Measurements from ENCODE around the gene COL6A5.

COL6A5 gene

DNA sequence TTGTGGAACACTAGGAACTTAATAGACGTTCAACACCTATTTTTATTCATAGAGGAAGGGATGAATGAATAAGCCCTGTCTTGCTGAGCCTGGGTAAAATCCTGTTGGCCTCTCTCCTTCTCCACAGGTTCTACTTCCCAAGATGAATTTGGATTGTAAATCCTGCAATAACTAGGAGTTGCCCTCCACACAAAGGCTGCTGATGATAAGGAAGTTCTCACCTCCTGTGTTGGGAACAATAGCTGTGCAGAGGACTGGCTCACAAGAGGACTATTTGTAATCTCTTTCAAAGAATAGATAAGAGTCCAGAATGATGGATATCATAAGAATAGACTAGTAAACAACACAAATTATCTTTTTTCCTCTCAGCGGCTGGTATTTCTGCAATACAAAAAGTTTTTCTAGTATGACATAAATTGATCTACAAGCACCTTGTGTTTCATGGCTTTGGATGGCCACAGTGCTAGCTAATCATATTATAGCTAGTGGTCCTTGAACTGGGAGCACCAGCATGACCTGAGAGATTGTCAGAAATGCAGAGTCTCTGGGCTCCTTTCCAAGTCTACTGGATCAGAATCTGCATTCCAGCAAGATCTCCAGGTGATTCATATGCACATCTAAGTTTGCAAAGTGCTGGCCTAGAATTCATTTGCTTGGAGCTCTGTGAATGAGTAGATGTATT is 143.4 kb downstream of the COL6A5 start:
- FAIRE-seq: no peak
- no peak for DNase-seq (ENCODE audit: insufficient read length, low spot score)
- TF ChIP-seq, protein P1, sequence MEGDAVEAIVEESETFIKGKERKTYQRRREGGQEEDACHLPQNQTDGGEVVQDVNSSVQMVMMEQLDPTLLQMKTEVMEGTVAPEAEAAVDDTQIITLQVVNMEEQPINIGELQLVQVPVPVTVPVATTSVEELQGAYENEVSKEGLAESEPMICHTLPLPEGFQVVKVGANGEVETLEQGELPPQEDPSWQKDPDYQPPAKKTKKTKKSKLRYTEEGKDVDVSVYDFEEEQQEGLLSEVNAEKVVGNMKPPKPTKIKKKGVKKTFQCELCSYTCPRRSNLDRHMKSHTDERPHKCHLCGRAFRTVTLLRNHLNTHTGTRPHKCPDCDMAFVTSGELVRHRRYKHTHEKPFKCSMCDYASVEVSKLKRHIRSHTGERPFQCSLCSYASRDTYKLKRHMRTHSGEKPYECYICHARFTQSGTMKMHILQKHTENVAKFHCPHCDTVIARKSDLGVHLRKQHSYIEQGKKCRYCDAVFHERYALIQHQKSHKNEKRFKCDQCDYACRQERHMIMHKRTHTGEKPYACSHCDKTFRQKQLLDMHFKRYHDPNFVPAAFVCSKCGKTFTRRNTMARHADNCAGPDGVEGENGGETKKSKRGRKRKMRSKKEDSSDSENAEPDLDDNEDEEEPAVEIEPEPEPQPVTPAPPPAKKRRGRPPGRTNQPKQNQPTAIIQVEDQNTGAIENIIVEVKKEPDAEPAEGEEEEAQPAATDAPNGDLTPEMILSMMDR (IDR thresholded peaks at IDR 0.05; ENCODE audit: insufficient read depth, missing control alignments): no peak

DNA sequence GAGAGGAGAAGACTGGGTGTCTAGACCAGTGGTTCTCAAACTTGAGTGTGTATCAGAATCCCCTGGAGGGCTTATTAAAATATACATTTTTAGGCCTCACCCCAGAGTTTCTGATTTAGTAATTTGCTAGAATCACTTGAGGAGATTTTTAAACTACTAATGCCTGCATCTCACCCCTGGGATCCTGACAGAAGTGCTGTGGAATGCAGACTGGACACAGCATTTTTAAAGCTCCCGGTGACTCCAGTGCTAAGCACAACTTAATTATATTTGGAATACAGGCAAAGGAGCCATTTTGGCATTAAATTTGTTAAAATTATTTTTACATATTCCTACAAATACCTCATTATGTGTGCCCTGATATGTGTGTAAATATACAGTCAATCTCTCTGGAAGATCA is 144.8 kb downstream of the COL6A5 start:
- DNase-seq (ENCODE audit: insufficient read length, low spot score): no peak
- FAIRE-seq: no peak
- TF ChIP-seq, protein P1 (IDR thresholded peaks at IDR 0.05; ENCODE audit: insufficient read depth, missing control alignments): no peak

DNA sequence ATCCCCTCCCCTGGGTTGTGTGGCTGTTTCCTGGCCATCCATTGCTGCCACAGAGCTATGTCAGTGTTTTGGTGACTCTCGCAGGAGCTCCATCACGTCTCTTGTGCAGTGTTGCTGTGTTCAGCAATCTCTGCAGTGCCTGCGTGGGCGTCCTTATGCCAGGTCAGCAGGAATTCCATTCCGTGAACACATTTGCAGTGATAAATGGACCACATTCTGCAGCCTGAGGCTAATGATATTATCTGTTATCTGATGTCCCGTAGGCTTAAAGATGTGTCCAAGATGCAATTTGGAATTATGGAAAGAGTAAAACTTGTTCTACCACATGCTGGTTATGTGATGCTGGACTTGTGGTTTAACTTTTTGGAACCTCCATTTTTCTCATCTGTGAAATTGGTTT is 146.0 kb downstream of the COL6A5 start:
- no peak for DNase-seq (ENCODE audit: insufficient read length, low spot score)
- TF ChIP-seq, protein P1 (IDR thresholded peaks at IDR 0.05; ENCODE audit: insufficient read depth, missing control alignments): no peak
- FAIRE-seq: no peak

DNA sequence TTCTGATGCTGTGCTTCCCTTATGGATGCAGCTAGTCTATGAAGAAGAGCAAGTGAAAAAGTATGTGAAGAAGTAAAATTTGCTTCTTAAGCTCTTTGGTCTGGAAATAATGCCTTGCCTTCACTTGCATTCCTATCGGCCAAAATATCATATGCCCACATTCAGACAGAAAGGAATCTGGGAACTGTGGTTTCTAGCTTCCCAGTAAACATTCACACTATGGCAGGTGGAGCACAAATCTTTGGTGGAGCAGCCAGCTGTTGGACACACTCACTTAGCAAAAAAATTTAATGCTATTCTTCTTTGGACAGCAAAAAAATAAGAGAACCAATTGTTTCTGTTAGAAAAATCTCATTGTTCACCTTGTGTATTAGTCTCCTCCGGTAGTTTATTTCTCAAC is 159.2 kb downstream of the COL6A5 start:
- FAIRE-seq (no peak), DNase-seq (ENCODE audit: insufficient read length, low spot score) (no peak)
- TF ChIP-seq, protein P1 (IDR thresholded peaks at IDR 0.05; ENCODE audit: insufficient read depth, missing control alignments): no peak

DNA sequence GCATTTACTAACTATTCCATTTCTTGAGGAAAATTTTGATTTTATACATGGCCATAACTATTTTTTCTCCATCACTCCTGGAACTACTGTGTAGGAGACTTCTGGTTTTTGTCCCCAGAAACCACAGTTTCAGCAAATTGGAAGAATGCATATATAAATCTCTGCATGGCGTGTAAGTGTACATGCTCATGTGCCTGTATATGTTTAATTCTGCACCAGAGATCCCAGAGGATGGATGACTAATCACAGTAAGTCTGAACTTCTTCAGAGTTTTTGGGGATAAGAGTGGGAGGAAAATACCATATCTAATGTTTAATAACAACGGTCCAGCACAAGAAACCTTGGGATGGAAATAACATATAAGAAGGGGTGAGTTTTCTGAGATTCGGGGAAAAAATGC is 160.6 kb downstream of the COL6A5 start:
- no peak for FAIRE-seq

DNA sequence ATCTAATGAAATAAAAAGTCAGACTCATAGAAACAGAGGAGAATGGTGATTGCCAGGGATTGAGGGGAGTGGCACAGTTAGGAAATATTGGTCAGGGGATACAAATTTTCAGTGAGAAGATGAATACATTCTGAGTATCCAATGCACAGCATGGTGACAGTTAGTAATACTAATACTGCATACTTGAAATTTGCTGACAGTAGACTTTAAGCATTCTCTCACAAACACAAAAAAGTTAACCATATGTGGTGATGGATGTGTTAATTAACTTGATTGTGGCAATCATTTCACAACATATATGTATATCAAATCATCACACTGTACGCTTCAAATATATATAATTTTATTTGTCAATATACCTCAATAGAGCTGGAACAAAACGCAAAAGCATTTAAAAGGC is 162.3 kb downstream of the COL6A5 start:
- DNase-seq (ENCODE audit: insufficient read length, low spot score) (no peak), FAIRE-seq (no peak)
- TF ChIP-seq, protein P1 (IDR thresholded peaks at IDR 0.05; ENCODE audit: insufficient read depth, missing control alignments): no peak

More for the DNA sequence above, 160.6 kb downstream of the COL6A5 start:
- DNase-seq (ENCODE audit: insufficient read length, low spot score): no peak
- TF ChIP-seq, protein P1 (IDR thresholded peaks at IDR 0.05; ENCODE audit: insufficient read depth, missing control alignments): no peak

DNA sequence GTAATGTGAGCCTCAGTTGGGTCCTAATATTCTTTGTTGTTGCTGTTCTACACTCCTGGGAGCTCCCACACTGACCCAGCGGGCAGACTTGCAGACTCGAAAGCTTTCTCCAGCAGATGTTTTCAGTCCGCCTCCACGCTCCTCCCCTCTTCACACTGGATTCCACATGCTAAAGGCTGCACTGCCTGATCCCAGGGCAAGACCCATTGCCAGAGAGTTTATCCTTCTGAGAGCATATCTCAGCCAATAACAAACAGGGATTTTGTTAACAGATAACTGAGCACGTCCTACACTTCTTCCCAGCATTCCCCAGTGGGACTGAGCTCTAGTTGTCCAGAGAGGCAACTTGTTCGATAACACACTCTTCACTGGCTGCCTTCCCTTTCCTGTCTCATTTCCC is 163.5 kb downstream of the COL6A5 start:
- TF ChIP-seq, protein P1 (IDR thresholded peaks at IDR 0.05; ENCODE audit: insufficient read depth, missing control alignments): no peak
- FAIRE-seq (no peak), DNase-seq (ENCODE audit: insufficient read length, low spot score) (no peak)

Data from D721Med (cell line).